Suprapubic skin (tissue), 4 donors: ENCODE results near the gene GJB5. TPM values are rescaled to one million over a fixed set of nuclear protein-coding genes. Genes with fewer than 3 reads are reported as not detected.
A peak's percentile ranks its signal among the peaks of the same experiment; 100 is the strongest.

Source experiments
- DNase-seq, 2 donors: peaks; one replicate each; pipeline ENCODE4 v3.0.0-alpha.2; 2019; ENCODE audit warnings: low spot score in 2 of 2
- H3K27ac ChIP-seq: fragments of 200-600 bp; sonication (generic); one replicate; pipeline ENCODE4 v1.5.1; 2019
- H3K27me3 ChIP-seq: fragments of 200-600 bp; sonication (generic); one replicate; pipeline ENCODE4 v1.5.1; 2019
- H3K36me3 ChIP-seq: fragments of 200-600 bp; sonication (generic); one replicate; pipeline ENCODE4 v1.5.1; 2019
- H3K4me1 ChIP-seq: fragments of 200-600 bp; sonication (generic); one replicate; pipeline ENCODE4 v1.5.1; 2019
- H3K4me3 ChIP-seq: fragments of 200-600 bp; sonication (generic); one replicate; pipeline ENCODE4 v1.5.1; 2019; ENCODE audit warnings: mild to moderate bottlenecking
- H3K9me3 ChIP-seq: fragments of 200-600 bp; sonication (generic); one replicate; pipeline ENCODE4 v1.5.1; 2019
- CTCF ChIP-seq, 2 donors: fragments of 200-600 bp in 1 of 2; fragments of 450-650 bp in 1 of 2; sonication (generic) in 1 of 2; IDR thresholded peaks; one replicate each; pipeline ENCODE4 v1.5.1; 2016 to 2019; ENCODE audit warnings: antibody characterized with exemption in 2 of 2, mild to moderate bottlenecking in 1 of 2, moderate library complexity in 1 of 2
- EP300 ChIP-seq: sonication (generic); formaldehyde crosslinking; IDR thresholded peaks from one replicate; pipeline ENCODE4 v1.6.1; 2017; ENCODE audit warnings: antibody characterized with exemption
- POLR2A ChIP-seq, 2 donors: fragments of 450-650 bp; IDR thresholded peaks; one replicate each; pipeline ENCODE4 v1.6.1; 2017; ENCODE audit warnings: antibody characterized with exemption in 2 of 2, mild to moderate bottlenecking in 2 of 2, moderate library complexity in 2 of 2
- POLR2AphosphoS5 ChIP-seq, 3 donors: sonication (generic); formaldehyde crosslinking; IDR thresholded peaks; one replicate each; pipeline ENCODE4 v1.6.1; 2017; ENCODE audit warnings: antibody characterized with exemption in 3 of 3
- WGBS: methylation state at CpG from one replicate; pipeline ENCODE4 v1.1.5; 2018; 5-methylcytosine and 5-hydroxymethylcytosine counted together
- total RNA-seq, 4 donors: library from RNA; depleted of rRNA; stranded (reverse); fragments of >200 nt; gene quantifications; one replicate each; pipeline ENCODE4 v1.1.0, GENCODE V29; 2016

Gene GJB5
- total RNA-seq: 100 to 1,000 TPM in 2 of 4 donors, 10 to 100 TPM in 2; 45.8 to 164 (median 123) TPM

GRCh38 chr1:34754964-34755637 lies at the start of gene GJB5:
Gene GJB5, plus strand, starts transcription at chr1:34755047. Its CDS starts 2,284 bp downstream, at chr1:34757331.
- peak in 1 of 2 donors; percentile 78 for DNase-seq
- Histone ChIP-seq H3K27ac (peak within 1 kb of the TSS; percentile 93), H3K4me1 (peaks cover 46% of the 10 kb centered on the region), H3K36me3 (no peaks in the 10 kb centered on the region), H3K9me3 (no peaks in the 10 kb centered on the region), H3K4me3 (peak within 1 kb of the TSS; percentile 42), H3K27me3 (no peaks in the 10 kb centered on the region)
- WGBS: 22% methylated on average over 7 of the region's 13 CpGs
- TF ChIP-seq EP300 (no peak), POLR2AphosphoS5 (IDR thresholded peaks at IDR 0.05) (peak in 1 of 3 donors; percentile 59)

DNA sequence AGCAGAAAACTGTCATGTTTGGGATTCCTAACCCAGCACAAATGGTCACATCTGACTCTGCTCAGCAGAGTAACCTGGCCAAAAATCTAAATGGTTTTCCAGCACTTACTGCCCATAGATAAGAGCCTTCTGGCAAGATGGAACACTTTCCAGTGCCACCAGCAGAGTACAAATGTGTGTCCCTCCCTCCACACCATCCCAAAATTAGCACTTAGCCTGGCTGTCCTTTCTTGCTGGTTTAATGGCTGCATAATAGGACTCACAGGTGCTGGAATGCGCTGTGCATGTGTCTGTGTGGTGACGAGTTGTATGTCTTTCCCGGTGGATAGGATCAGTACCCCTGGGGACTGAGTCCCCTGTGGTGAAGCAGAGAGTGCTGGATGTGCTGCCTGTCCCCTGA lies 49.8 kb upstream of the GJB5 start:
- WGBS: 45% methylated on average over 3 of the region's 3 CpGs
- Histone ChIP-seq H3K27ac (no peak overlapping the region), H3K36me3 (no peaks in the 10 kb centered on the region), H3K4me1 (no peaks in the 10 kb centered on the region), H3K4me3 (no peak overlapping the region), H3K9me3 (no peaks in the 10 kb centered on the region), H3K27me3 (peaks cover 26% of the 10 kb centered on the region)
- DNase-seq: no peak
- TF ChIP-seq EP300: no peak
- TF ChIP-seq CTCF (IDR thresholded peaks at IDR 0.05): no peak
- no peak for TF ChIP-seq POLR2AphosphoS5 (IDR thresholded peaks at IDR 0.05)
- no peak for TF ChIP-seq POLR2A (IDR thresholded peaks at IDR 0.05)

- TF ChIP-seq POLR2A (IDR thresholded peaks at IDR 0.05) (no peak), POLR2AphosphoS5 (IDR thresholded peaks at IDR 0.05) (no peak), CTCF (IDR thresholded peaks at IDR 0.05) (no peak), EP300 (no peak)
- peaks cover 26% of the 10 kb centered on the region for H3K27me3 ChIP-seq
- no peak overlapping the region for H3K4me3 ChIP-seq
- 80% methylated on average over 4 of the region's 4 CpGs for WGBS
- no peak overlapping the region for H3K27ac ChIP-seq
- no peaks in the 10 kb centered on the region for H3K9me3 ChIP-seq
- no peak for DNase-seq
- no peaks in the 10 kb centered on the region for H3K4me1 ChIP-seq
- H3K36me3 ChIP-seq: no peaks in the 10 kb centered on the region
Observed at GRCh38 chr1:34708106-34708505, 46.7 kb upstream of the GJB5 start.

- Histone ChIP-seq H3K4me1 (no peaks in the 10 kb centered on the region), H3K9me3 (no peaks in the 10 kb centered on the region), H3K27me3 (peaks cover 20% of the 10 kb centered on the region), H3K27ac (no peak overlapping the region), H3K4me3 (no peak overlapping the region), H3K36me3 (no peaks in the 10 kb centered on the region)
- 38% methylated on average over 6 of the region's 6 CpGs for WGBS
- DNase-seq: no peak
- TF ChIP-seq POLR2A (IDR thresholded peaks at IDR 0.05) (no peak), EP300 (no peak), CTCF (IDR thresholded peaks at IDR 0.05) (no peak), POLR2AphosphoS5 (IDR thresholded peaks at IDR 0.05) (no peak)
Observed at GRCh38 chr1:34709547-34709946, 45.3 kb upstream of the GJB5 start.

GRCh38 chr1:34710812-34711211 lies 44.0 kb upstream of the GJB5 start:
- no peak for TF ChIP-seq CTCF (IDR thresholded peaks at IDR 0.05)
- TF ChIP-seq EP300: no peak
- TF ChIP-seq POLR2AphosphoS5 (IDR thresholded peaks at IDR 0.05): no peak
- no peak for TF ChIP-seq POLR2A (IDR thresholded peaks at IDR 0.05)
- H3K9me3 ChIP-seq: no peaks in the 10 kb centered on the region
- no peaks in the 10 kb centered on the region for H3K36me3 ChIP-seq
- H3K27ac ChIP-seq: no peak overlapping the region
- no peak for DNase-seq
- no peaks in the 10 kb centered on the region for H3K4me1 ChIP-seq
- peaks cover 11% of the 10 kb centered on the region for H3K27me3 ChIP-seq
- no peak overlapping the region for H3K4me3 ChIP-seq
